Stimulated activated CD8-positive, alpha-beta memory T cell treated with anti-CD3 and anti-CD28 coated beads, Interleukin-7, amount 100 ng/mL, for 48 hours (primary cell): Measurements from ENCODE around the gene TDRD6.

Experiments
- DNase-seq, 2 donors: peaks; one replicate each; pipeline ENCODE4 v3.0.0-alpha.2; 2020; ENCODE audit warnings: low read depth in 1 of 2; ENCODE audit errors: extremely low read depth in 1 of 2

TDRD6 gene

DNA sequence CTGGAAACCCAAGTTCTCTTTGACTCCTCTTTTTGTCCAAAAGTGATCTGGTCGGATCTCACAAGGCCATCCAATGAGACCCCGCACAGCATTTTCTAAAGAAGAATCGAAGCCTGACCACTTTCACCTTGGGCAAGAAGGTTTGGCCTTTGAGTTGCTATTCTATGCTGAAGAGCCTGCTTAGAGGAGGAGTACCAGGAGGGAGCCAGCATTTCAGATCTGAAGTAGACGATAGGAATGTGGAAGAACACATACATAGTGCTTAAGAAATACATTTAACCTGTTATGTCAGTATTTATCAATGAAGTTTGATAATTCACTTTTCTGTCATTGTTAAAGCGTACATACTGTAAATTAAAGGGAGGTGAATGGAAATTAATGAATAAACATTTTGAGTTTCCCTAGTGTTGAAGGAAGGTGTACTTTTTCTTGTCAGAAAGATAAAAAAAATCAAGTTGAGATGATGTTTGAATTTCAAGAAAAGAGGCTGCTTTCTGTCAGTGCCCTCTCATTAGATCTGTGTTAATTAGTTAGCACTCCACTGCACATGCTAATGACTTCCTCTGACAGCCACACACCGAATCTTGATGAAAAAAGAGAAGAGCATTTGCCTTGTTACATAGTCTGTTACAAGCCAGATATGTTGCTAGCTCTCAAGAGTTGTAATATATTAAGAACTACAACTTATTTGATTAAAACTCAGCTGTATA is 10.9 kb upstream of the TDRD6 start:
- DNase-seq, result no peak

DNA sequence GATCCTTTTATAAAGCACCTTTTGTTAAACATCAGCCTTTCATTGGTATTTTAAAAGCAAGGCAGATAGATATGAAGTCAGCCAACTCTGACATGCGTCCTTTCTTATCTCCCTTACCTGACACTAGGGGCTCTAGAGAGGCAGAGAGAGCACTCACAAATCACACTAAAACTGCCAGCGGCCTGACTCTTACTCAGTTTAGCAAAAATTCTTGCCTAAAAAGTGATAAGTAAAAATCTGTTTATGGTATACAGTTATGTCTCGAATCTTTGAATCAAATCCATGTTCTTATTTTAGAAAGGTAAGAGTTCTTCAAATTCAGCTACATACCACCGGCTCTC is 10.4 kb upstream of the TDRD6 start:
- DNase-seq, result no peak

DNA sequence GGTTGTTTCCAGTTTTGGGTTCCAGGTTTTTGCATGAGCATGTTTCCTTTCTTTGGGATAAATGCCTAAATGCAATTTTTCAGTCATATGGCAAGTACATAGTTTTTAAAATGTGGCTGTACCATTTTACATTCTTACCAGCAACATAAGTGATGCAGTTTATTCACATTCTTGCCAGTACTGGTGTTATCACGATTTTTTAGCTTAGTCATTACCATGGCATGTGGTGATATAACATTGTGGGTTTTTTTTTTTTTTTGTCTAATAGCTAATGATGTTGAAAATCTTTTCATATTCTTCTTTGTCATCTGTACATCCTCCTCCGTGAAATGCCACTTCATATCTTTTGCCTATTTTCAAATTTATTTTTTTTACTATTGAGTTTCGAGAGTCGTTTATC is 2.9 kb upstream of the TDRD6 start:
- no peak for DNase-seq

DNA sequence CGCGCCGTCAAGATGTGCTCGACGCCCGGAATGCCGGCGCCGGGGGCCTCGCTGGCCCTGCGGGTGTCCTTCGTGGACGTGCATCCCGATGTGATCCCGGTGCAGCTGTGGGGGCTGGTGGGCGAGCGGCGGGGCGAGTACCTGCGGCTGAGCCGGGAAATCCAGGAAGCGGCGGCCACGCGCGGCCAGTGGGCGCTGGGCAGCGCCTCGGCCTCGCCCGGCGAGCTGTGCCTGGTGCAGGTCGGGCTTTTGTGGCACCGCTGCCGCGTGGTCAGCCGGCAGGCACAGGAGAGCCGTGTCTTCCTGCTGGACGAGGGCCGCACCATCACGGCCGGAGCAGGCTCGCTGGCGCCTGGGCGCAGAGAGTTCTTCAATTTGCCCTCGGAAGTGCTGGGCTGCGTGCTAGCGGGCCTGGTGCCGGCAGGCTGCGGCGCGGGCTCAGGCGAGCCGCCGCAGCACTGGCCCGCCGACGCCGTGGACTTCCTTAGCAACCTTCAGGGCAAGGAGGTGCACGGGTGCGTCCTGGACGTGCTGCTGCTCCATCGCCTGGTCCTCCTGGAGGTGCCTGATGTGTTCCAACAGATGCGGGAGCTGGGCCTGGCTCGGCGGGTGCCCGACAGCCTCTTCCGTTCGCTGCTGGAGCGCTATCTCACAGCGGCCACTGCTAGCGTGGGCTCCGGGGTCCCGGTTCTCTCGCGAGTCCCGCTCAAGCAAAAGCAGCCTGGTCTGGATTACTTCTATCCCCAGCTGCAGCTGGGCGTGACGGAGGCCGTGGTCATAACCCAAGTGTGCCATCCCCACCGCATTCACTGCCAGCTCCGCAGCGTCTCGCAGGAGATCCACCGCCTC is 656 bp downstream of the TDRD6 start:
- no peak for DNase-seq

DNA sequence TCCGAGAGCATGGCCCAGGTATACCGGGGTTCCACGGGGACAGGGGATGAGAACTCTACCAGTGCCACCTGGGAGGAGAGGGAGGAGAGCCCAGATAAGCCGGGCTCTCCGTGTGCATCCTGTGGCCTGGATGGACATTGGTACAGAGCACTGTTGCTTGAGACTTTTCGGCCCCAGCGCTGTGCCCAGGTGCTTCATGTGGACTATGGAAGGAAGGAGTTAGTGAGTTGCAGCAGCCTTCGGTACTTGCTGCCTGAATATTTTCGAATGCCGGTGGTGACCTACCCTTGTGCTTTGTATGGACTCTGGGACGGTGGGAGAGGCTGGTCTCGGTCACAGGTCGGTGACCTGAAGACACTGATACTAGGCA is 1.3 kb downstream of the TDRD6 start:
- no peak for DNase-seq

DNA sequence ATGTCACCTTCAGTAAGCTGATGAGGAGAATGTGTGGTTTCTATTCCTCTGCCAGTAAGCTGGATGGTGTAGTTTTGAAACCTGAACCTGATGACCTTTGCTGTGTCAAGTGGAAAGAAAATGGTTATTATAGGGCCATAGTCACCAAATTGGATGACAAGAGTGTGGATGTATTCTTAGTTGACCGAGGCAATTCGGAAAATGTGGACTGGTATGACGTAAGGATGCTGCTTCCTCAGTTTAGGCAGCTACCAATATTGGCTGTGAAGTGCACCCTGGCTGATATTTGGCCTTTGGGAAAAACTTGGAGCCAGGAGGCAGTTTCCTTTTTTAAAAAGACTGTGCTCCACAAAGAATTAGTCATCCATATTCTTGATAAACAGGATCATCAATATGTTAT is 2.0 kb downstream of the TDRD6 start:
- no peak for DNase-seq

DNA sequence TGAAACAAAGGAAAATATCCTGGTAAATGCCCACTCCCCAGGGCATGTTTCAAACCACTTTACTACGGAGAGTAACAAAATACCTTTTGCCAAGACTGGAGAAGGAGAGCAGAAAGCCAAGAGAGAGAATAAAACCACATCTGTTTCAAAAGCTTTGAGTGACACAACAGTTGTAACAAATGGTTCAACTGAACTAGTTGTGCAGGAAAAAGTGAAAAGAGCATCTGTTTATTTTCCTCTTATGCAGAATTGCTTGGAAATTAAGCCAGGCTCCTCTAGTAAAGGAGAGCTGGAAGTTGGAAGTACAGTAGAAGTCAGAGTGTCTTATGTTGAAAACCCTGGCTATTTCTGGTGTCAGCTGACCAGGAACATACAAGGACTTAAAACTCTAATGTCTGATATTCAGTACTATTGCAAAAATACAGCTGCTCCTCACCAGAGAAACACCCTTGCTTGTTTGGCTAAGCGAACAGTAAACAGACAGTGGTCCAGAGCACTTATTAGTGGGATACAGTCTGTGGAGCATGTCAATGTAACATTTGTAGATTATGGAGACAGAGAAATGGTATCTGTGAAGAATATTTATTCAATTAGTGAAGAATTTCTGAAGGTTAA is 2.6 kb downstream of the TDRD6 start:
- DNase-seq, result no peak

DNA sequence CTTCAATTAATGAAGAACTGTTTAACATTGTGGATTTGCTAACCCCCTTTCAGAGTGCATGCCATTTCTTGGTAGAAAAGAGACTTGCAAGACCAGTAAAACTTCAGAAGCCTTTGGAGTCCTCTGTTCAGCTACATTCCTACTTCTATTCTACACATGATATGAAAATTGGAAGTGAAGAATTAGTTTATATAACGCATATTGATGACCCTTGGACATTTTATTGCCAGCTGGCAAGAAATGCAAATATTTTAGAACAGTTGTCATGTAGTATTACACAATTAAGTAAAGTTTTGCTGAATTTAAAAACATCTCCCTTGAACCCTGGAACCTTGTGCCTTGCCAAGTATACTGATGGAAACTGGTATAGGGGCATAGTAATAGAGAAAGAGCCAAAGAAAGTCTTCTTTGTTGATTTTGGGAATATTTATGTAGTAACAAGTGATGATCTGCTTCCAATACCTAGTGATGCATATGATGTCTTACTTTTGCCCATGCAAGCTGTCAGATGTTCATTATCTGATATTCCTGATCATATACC is 3.3 kb downstream of the TDRD6 start:
- DNase-seq, result no peak

DNA sequence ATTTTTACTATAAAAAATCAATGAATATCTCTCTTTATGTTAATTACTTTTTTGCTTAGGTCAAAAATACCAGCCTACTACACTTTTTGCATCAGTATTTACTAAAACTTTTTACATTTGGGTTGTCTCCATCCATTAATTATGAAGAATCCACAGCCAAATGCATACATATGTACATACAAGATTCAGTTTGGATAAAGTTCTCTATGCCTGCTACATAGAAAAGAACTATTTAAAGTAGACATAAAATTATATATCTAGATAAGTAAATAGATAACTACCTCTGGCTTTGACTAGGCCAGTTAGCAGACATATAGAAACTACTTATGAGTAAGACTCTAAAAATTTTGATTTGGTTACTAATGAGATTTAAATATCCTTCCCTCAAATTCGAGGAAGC is 12.3 kb downstream of the TDRD6 start:
- no peak for DNase-seq

DNA sequence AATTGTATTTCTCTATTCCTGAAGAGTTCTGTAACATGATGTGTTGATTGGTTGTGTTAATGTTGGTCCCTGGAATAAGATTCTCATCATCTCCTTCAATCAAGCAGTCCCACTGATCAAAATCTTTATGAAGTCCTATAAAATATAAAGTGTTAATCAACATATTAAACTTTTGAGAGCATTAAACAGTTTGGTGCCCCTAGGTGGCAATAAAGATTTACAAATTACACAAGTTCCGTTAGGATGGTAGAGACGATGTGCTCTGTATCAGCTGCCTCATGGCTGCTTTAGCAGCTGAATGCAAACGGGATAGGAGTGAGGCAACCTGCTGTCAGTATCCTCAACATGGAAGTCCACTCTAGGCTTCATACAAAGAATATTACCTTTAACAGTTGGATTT is 16.9 kb downstream of the TDRD6 start:
- DNase-seq, result no peak

DNA sequence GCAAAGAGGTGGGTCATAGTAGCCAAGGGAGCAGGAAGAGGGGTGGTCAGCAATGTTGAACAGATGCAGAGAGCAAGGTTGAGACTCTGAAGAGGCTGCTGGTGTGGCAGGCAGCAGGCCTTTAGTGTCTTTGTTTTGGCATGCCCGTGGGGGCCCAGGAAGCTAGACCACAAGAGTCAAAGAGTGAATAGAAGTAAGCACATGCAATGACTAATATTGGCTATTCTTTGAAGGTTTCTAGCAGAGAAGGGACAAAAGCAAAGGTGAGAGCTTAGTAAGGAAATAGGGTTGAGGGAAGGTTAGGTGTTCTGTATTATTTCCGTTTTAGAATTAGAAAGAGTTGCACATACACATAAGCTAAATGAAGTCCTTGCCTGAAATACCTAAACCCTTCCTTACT is 18.8 kb downstream of the TDRD6 start:
- DNase-seq, result no peak

DNA sequence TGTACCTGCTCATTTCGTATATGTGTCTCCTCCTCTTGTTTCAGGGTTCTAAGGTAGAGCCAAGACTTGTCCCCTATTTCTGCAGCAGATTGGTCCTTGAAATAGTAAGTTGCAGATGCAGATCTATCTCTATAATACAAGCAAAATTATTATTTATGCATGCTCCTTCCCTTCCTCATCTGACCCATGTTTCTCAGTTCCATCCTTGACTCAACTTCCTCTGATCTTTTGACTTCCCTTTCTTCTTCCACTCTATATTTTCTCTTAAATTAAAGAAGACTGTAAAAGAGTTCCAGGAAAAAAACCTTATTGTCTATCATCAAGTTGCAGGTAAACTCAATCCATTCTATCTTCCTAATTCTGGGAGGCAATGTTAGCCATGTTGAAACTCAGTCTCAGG is 23.8 kb downstream of the TDRD6 start:
- DNase-seq, result no peak

DNA sequence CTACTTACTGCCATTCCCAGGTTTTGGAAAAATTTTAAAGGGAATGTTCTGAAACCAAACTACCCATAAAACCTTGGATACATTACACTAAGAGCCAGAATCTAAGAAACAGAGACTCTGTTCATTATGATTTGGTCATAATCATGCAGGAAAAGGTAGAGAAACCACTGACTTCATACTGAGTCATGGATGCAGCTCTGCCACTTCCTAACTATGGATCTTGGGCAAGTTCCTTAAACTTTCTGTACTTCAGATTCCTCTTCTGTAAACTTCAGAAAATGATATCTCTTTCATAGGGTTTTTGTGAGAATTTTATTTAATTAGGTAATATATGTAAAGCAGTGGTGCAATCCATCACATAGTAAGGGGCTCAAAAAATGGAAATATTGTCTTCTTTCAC is 27.5 kb downstream of the TDRD6 start:
- no peak for DNase-seq

DNA sequence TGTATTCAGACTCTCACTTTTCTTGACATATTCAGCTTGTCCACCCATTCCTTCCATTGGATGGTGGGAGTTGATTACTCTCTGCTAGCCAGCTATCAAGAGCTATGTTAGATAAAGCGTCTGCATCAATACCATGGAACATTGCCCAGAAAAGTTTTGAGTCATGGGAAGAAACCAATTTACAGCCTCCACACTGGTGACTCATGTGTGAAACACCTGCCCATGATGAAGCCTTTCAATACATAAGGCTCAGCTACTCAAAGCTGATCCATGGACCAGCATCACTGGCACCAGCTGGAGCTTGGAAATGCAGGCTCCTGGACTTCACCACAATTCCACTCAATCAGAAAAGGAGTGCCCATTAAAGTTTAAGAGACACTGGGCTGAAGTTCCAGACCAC is 31.4 kb downstream of the TDRD6 start:
- no peak for DNase-seq

DNA sequence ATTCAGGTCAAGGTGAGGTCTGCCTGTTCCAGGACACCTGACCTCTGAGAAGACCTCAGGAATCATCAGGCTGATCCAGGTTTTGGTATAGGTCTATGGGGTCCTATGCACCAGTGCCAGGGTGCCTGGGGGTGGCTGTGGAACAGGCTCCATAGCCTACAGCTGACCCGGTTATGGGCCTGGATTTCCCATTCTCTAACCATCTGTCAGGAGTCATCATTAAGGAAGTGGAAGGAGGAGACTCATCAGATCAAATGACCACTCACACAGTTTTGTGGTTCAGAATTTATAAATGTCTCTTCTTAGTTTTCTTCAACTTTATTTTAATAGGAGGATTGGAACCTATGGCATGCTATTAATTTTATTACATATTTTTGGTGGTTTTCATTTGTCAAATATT is 32.7 kb downstream of the TDRD6 start:
- DNase-seq, result no peak

DNA sequence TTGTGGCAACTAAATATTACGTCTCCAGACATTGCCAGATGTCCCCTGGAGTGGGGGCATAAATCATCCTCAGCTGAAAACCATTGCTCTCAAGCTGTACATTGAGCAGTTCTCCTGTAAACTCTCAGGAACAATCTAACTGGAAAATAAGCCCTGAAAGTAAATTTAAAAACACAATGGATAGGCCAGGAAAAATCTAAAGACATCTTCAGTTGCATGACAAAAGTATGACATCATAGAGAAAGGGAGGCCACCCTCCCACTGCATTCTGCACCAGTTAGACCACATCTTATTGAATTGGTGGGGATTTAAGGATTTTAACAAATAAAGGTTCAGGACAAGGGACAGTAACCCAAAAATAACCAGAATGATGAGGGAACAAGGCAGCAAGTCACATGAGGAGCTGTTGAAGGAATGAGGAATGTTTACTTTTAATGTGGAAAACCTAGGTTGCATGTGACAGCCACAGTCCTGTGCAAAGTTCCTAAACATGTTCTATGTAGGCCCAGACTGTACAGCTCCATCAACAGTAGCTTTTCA is 42.2 kb downstream of the TDRD6 start:
- DNase-seq, result no peak

DNA sequence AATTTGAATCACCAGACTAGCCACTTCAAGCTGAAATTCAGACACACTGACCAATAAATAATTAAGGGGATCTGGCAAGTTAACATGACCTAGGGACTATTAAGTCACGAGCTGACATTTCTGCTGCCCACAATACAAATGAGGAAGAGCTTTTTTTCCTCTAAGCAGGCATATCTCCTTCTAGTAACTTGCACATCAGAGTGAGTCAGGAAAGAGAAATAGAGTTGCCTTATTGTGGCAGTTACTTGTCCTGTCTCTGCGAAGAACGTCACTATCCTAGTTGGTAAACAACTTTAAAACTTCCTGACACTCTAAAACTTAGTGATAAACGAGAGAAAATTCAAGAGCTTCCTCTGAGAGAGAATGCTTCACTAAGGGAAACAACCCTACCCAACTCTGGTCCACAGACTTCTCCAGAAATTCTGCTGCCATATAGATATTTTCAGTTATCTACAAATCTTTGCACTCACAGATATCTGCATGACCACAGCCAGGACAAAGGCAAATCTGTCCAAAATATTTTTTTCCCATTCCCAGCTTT is 43.3 kb downstream of the TDRD6 start:
- DNase-seq, result no peak

DNA sequence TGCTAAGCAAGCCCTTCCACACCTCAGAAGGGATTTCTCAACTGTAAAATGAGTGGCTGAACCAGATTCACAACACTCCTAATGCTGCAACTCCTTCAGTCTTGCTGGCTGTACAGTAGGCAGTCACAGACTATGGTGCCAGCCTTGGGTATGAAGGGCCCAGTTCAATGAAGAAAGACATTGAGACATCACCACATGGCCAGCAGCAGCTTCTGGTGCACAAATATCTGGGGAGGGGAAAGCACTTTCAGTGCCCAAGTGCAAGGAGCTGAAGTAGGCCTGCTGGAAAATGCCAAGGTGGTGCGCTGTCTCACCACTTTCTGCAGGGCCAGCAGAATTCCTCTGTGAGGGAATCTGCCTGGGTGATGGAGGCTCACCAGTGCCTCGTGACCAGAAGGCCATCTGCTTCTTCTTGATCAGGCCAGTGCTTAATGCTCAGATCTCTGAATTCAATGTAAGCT is 45.7 kb downstream of the TDRD6 start:
- DNase-seq, result no peak

DNA sequence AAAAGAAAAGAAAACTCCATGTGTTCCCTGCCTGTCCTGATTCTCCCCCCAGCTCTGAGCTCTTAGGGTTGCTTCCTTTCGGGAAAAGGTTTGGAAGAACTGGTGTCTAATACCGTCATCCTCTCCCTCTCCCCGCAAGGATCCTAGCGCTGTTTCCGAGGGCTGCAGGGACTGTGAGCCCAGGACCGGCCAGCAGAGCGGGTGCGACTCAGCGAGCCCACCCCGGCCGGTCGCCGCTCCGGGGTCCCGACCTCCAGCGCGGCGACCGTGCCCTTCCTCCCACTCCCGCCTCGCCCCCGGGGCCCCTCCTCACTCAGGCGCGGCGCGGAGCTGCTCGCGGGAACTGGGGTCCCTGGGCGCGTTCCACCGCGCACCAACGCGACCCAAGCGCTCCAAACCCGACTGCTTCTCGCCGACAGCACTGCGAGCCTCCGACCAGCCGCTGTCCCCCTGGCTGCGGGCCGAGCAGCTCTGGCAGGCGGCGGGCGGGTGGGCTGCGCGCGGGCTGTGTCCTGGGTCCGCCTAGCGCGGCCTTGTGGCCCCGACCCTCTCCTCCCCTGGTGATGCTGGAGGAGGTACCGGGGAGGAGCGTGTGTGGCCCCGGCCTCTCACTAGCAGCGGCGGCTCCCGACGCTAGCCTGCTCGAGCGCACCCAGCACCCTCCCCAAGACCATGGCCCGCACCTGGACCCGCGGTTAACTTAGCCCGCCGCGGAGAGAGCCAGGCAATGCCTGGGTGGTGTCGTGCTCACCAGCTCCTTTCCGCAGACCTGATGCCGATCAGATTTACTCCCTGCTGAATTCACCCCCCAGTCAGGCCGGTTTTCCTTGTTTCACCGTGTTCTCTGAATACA is 47.4 kb downstream of the TDRD6 start, which contains the start of gene PLA2G7:
Gene PLA2G7, minus strand, starts transcription at position 509 of the 853 bp plus-strand sequence. CDS start 12,484 bp downstream, outside the sequence.
- DNase-seq, result no peak

DNA sequence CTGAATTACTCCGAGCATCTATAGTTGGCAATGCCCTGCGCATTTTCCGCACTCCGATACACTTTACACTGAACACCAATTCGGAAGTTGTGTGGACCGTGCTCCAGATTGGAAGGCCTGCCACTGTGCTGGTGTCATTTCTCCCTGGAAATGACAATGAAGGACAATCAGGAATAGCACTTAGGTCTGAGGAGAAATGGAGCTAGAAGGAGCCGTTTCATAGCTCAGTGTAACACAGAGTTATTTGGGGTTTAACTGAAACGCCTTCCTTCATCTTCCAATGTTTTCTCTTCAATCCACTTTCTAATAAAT is 48.0 kb downstream of the TDRD6 start:
- no peak for DNase-seq
